Activated CD4-positive, alpha-beta memory T cell treated with anti-CD3 and anti-CD28 coated beads, Interleukin-2, amount 10 ng/mL, durations not matched to agents 7 days and 5 days (primary cell): ENCODE measurements around the gene LSM4. TPM values are rescaled to one million over a fixed set of nuclear protein-coding genes. Genes with fewer than 3 reads are reported as not detected.

Experiments
- total RNA-seq, 2 experiments: library from RNA; stranded (reverse); gene quantifications; one replicate each; pipeline ENCODE4 v1.2.3, GENCODE V29; 2021

LSM4 gene
- total RNA-seq, 2 experiments from 2014 or later = 180 to 186 TPM

Other genes with a start within 250 kb of the LSM4 start
- 10 to 100 TPM; 66.1 to 70.6 TPM for gene IL12RB1, start 236.1 kb downstream of the LSM4 start, total RNA-seq
- 10 to 100 TPM; 29.2 to 29.9 TPM for gene MAST3, start 225.3 kb downstream of the LSM4 start, total RNA-seq
- 10 to 100 TPM; 10.9 to 11.3 TPM for gene PIK3R2, start 169.9 kb downstream of the LSM4 start, total RNA-seq
- 10 to 100 TPM; 48.0 to 55.6 TPM for gene IFI30, start 149.3 kb downstream of the LSM4 start, total RNA-seq
- 1 to 10 TPM; 6.2 to 6.3 TPM for gene MPV17L2, start 129.9 kb downstream of the LSM4 start, total RNA-seq
- 1 to 10 TPM; 3.7 to 5.3 TPM for gene RAB3A, start 119.0 kb downstream of the LSM4 start, total RNA-seq
- under 1 TPM; 0.13 to 0.18 TPM for gene PDE4C, start 96.6 kb downstream of the LSM4 start, total RNA-seq
- gene IQCN, start 48.6 kb downstream of the LSM4 start, total RNA-seq = 1 to 10 TPM; 1.6 to 1.7 TPM
- gene JUND, start 41.5 kb downstream of the LSM4 start, total RNA-seq = 100 to 1,000 TPM; 390 to 402 TPM
- 10 to 100 TPM; 42.7 to 44.0 TPM for gene PGPEP1, start 17.5 kb upstream of the LSM4 start, total RNA-seq
- gene GDF15, start 63.1 kb upstream of the LSM4 start, total RNA-seq = not detected
- gene LRRC25, start 74.5 kb upstream of the LSM4 start, total RNA-seq = not detected
- gene SSBP4, start 96.3 kb upstream of the LSM4 start, total RNA-seq = 100 to 1,000 TPM; 140 to 153 TPM
- 10 to 100 TPM; 16.7 to 18.0 TPM for gene ISYNA1, start 115.1 kb upstream of the LSM4 start, total RNA-seq
- 10 to 100 TPM; 26.2 to 26.3 TPM for gene ELL, start 199.0 kb upstream of the LSM4 start, total RNA-seq
- gene FKBP8, start 220.5 kb upstream of the LSM4 start, total RNA-seq = 100 to 1,000 TPM; 263 TPM
- 10 to 100 TPM; 93.0 to 99.1 TPM for gene KXD1, start 234.8 kb upstream of the LSM4 start, total RNA-seq
- gene UBA52, start 248.8 kb upstream of the LSM4 start, total RNA-seq = 1,000 to 10,000 TPM; 1,374 to 1,409 TPM